Stomach (tissue), 9 donors: ENCODE data around the gene KNOP1. TPM values are rescaled to one million over a fixed set of nuclear protein-coding genes. Genes with fewer than 3 reads are reported as not detected.

Experiments used
- DNase-seq, 2 donors: peaks; one replicate each; pipeline versions ENCODE4 v3.0.0 to v3.0.0-alpha.2; 2013 to 2019
- H3K27ac ChIP-seq, 5 donors: fragments of 200-600 bp in 4 of 5; sonication (generic) in 4 of 5; one replicate each; pipeline ENCODE4 v1.5.1; 2013 to 2019; ENCODE audit warnings: mild to moderate bottlenecking in 1 of 5, moderate library complexity in 1 of 5
- H3K27me3 ChIP-seq, 3 donors: fragments of 200-600 bp; sonication (generic); one replicate each; pipeline ENCODE4 v1.5.1; 2017 to 2019; ENCODE audit warnings: mixed run types in 1 of 3
- H3K36me3 ChIP-seq, 4 donors: fragments of 200-600 bp; sonication (generic); 1 replicate in 3 of 4; 2 replicates in 1 of 4; pipeline ENCODE4 v1.5.1; 2016 to 2019
- H3K4me1 ChIP-seq, 4 donors: fragments of 200-600 bp; sonication (generic); one replicate each; pipeline ENCODE4 v1.5.1; 2016 to 2019
- H3K4me3 ChIP-seq, 4 donors: fragments of 200-600 bp; sonication (generic) in 3 of 4; one replicate each; pipeline ENCODE4 v1.5.1; 2016 to 2019; ENCODE audit warnings: mild to moderate bottlenecking in 1 of 4
- H3K9me3 ChIP-seq, 4 donors: fragments of 200-600 bp; sonication (generic); one replicate each; pipeline ENCODE4 v1.5.1; 2016 to 2019
- CTCF ChIP-seq, 7 experiments: fragments of 450-650 bp in 4 of 7; fragments of 200-600 bp in 3 of 7; sonication (generic) in 3 of 7; IDR thresholded peaks; one replicate each; pipeline ENCODE4 v1.5.1; 2016 to 2019; ENCODE audit warnings: antibody characterized with exemption in 7 of 7, control low read depth in 2 of 7, mild to moderate bottlenecking in 1 of 7
- EP300 ChIP-seq: sonication (generic); formaldehyde crosslinking; IDR thresholded peaks from one replicate; pipeline ENCODE4 v1.6.1; 2017; ENCODE audit warnings: antibody characterized with exemption
- POLR2A ChIP-seq, 4 donors: fragments of 450-650 bp; IDR thresholded peaks; one replicate each; pipeline ENCODE4 v1.6.1; 2016; ENCODE audit warnings: antibody characterized with exemption in 4 of 4, control low read depth in 2 of 4, mild to moderate bottlenecking in 1 of 4, moderate library complexity in 1 of 4
- POLR2AphosphoS5 ChIP-seq, 3 donors: sonication (generic); formaldehyde crosslinking; IDR thresholded peaks; one replicate each; pipeline ENCODE4 v1.6.1; 2016; ENCODE audit warnings: antibody characterized with exemption in 3 of 3
- WGBS, 5 donors: extraction: QIAGEN DNeasy Blood & Tissue Kit in 3 of 5; methylation state at CpG; one replicate each; pipeline versions ENCODE4 v1.1.5 to v1.1.7; 2013 to 2018; 5-methylcytosine and 5-hydroxymethylcytosine counted together
- intact Hi-C: fragments of 100-400 bp; cut with DNase I; formaldehyde crosslinking; loops from one replicate; pipeline ENCODE4 v1.15.1; 2023; ENCODE audit warnings: low total_unique reads
- polyA plus RNA-seq, 3 donors: library from polyadenylated mRNA; stranded (reverse); fragments of 200-250 nt; gene quantifications; one replicate each; pipeline ENCODE4 v1.2.3, GENCODE V29; 2013
- total RNA-seq, 5 donors: library from RNA; depleted of rRNA; stranded (reverse); fragments of >200 nt; gene quantifications; one replicate each; pipeline versions ENCODE4 v1.1.0 to v1.2.3, GENCODE V29; 2014 to 2016
- donor health status: healthy with polysubstance abuse.
- donor health status: Bipolar disorder and iron deficiency.
- donor health status: healthy.

The KNOP1 gene
- total and polyA plus RNA-seq, 8 donors: 7.2 to 26.3 (median 13.3) TPM

GRCh38 chr16:19698480-19699465 is 19.3 kb downstream of the KNOP1 start:
- WGBS, 5 donors: 70 to 74% (median 71%) methylated on average over 18 to 19 of the region's 19 CpGs

DNA sequence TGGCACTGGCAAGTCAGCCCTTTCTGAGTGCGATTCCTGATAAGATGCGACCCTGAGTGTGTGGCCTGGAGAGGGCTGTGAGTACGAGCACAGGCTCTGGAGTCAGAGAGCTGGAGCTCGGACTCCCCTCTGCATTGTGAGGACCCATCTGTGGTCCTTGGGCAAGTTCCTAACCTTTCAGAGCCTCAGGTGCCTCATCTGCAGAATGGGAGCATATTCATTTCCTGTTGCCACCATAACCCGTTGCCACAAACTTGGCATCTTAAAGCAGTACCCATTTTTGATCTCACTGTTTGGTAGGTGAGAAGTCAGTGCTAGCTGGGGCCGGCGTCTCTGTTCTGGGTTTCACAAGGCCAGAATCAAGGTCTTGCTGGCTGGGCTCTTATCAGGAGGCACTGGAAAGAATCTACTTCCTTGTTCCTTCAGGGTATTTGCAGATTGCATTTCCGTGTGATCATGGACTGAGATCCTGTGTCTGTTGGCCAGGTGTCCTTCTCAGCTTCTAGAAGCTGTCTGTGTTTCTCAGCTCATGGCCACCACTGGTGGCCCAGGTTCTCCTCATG is 20.2 kb downstream of the KNOP1 start:
- H3K27ac ChIP-seq: peak overlapping the region; percentile 61 to 88 (median 77)
- H3K4me3 ChIP-seq: no peak overlapping the region
- no peaks in the 10 kb centered on the region for H3K9me3 ChIP-seq
- intact Hi-C loops: no loop called here
- peak; percentile 62 to 77 for DNase-seq
- no peaks in the 10 kb centered on the region for H3K27me3 ChIP-seq
- WGBS, 5 donors: 34 to 81% (median 52%) methylated on average over 7 to 8 of the region's 8 CpGs
- H3K36me3 ChIP-seq: peaks cover 0 to 54% (median 43%) of the 10 kb centered on the region in 4 donors
- peak in 2 of 3 donors; percentile 71 to 80 for TF ChIP-seq POLR2AphosphoS5 (IDR thresholded peaks at IDR 0.05)
- no peak for TF ChIP-seq POLR2A (IDR thresholded peaks at IDR 0.05)
- H3K4me1 ChIP-seq: peaks cover 52 to 63% (median 58%) of the 10 kb centered on the region in 4 donors

More at GRCh38 chr16:19698480-19699465, 19.3 kb downstream of the KNOP1 start:
- no peaks in the 10 kb centered on the region for H3K27me3 ChIP-seq
- H3K4me1 ChIP-seq: peaks cover 52 to 63% (median 58%) of the 10 kb centered on the region in 4 donors
- H3K36me3 ChIP-seq: peaks cover 0 to 55% (median 49%) of the 10 kb centered on the region in 4 donors
- H3K9me3 ChIP-seq: no peaks in the 10 kb centered on the region
- DNase-seq: no peak
- intact Hi-C loops: no loop called here
- peak overlapping the region; percentile 61 to 88 (median 77) for H3K27ac ChIP-seq
- no peak for TF ChIP-seq EP300
- TF ChIP-seq CTCF (IDR thresholded peaks at IDR 0.05): no peak
- no peak for TF ChIP-seq POLR2AphosphoS5 (IDR thresholded peaks at IDR 0.05)
- no peak for TF ChIP-seq POLR2A (IDR thresholded peaks at IDR 0.05)
- no peak overlapping the region for H3K4me3 ChIP-seq

- intact Hi-C loops: no loop called here
- Histone ChIP-seq H3K27me3 (no peaks in the 10 kb centered on the region), H3K27ac (peak overlapping the region; percentile 40 to 88 (median 77)), H3K4me3 (no peak overlapping the region), H3K36me3 (peaks cover 5 to 54% (median 43%) of the 10 kb centered on the region in 4 donors), H3K9me3 (no peaks in the 10 kb centered on the region), H3K4me1 (peaks cover 52 to 63% (median 58%) of the 10 kb centered on the region in 4 donors)
- TF ChIP-seq CTCF (IDR thresholded peaks at IDR 0.05): no peak
- no peak for TF ChIP-seq EP300
- no peak for TF ChIP-seq POLR2AphosphoS5 (IDR thresholded peaks at IDR 0.05)
- TF ChIP-seq POLR2A (IDR thresholded peaks at IDR 0.05): no peak
- WGBS, 5 donors: 90 to 97% (median 92%) methylated on average over 9 to 15 of the region's 15 CpGs
- DNase-seq: no peak
Observed at GRCh38 chr16:19696961-19697360, 21.1 kb downstream of the KNOP1 start.

GRCh38 chr16:19696328-19696727 is 21.7 kb downstream of the KNOP1 start:
- H3K4me1 ChIP-seq: peaks cover 52 to 63% (median 58%) of the 10 kb centered on the region in 4 donors
- H3K9me3 ChIP-seq: no peaks in the 10 kb centered on the region
- H3K27me3 ChIP-seq: no peaks in the 10 kb centered on the region
- peaks cover 11 to 54% (median 43%) of the 10 kb centered on the region in 4 donors for H3K36me3 ChIP-seq
- H3K4me3 ChIP-seq: no peak overlapping the region
- 6 to 15% (median 9%) methylated on average over 8 to 10 of the region's 10 CpGs for WGBS, 5 donors
- intact Hi-C loops: no loop called here
- no peak for TF ChIP-seq CTCF (IDR thresholded peaks at IDR 0.05)
- peak in 2 of 3 donors; percentile 37 to 75 for TF ChIP-seq POLR2AphosphoS5 (IDR thresholded peaks at IDR 0.05)
- TF ChIP-seq EP300: no peak
- no peak for TF ChIP-seq POLR2A (IDR thresholded peaks at IDR 0.05)
- DNase-seq: peak; percentile 86 to 92
- peak overlapping the region; percentile 39 to 88 (median 77) for H3K27ac ChIP-seq
